Mesenteric fat pad (tissue), 1 donor: Measurements from ENCODE around the gene NTN1. TPM values are rescaled to one million over a fixed set of nuclear protein-coding genes. Genes with fewer than 3 reads are reported as not detected.

Experiments
- total RNA-seq: library from RNA; stranded (reverse); fragmentation: NEBNext Ultra II Directional; extraction: Animal tissue kit (Norgen Biotek cat#: 25700); gene quantifications from one replicate; pipeline ENCODE4 v1.2.1, GENCODE V29; 2021
- donor health status: DM: yes; HTN: yes; CAD: no.

Gene NTN1
- total RNA-seq, 1 donor from 2014 or later, result 3.1 TPM

Other genes with a start within 250 kb of the NTN1 start
- gene MFSD6L, start 222.1 kb upstream of the NTN1 start, total RNA-seq, result not detected
- 1.6 TPM for gene PIK3R6, start 153.8 kb upstream of the NTN1 start, total RNA-seq
- gene PIK3R5, start 55.8 kb upstream of the NTN1 start, total RNA-seq, result 34.5 TPM